ENCODE data around the gene ZNF76. TPM values are rescaled to one million over a fixed set of nuclear protein-coding genes. Genes with fewer than 3 reads are reported as not detected.

ZNF76 gene
- total RNA-seq, 1 donor from 2014 or later: 21.0 TPM

- DNase-seq (ENCODE audit: low read depth in 2 of 2): no peak
These were observed 6.0 kb downstream of the ZNF76 start for GRCh38 chr6:35265523-35265922.

DNA sequence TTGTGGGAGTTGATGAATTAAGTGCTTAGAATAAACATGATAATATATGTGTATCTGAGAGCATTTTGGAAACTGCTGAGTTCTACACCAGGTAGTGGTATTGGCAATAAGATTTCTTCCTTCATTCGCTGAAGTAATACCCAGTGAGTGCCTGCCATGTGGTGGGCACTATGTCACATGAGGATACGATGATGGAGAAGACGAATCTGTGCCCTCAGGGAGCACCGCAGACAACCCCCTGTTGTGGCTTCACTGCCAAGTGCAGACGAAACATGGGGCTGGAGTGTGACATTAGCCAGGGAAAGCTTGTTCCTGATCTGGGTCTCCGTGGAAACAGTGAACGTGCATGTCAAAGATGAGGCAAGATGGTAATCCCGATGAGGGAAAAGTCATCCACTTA, 7.9 kb downstream of the ZNF76 start:
- DNase-seq (ENCODE audit: low read depth in 2 of 2): no peak

DNA sequence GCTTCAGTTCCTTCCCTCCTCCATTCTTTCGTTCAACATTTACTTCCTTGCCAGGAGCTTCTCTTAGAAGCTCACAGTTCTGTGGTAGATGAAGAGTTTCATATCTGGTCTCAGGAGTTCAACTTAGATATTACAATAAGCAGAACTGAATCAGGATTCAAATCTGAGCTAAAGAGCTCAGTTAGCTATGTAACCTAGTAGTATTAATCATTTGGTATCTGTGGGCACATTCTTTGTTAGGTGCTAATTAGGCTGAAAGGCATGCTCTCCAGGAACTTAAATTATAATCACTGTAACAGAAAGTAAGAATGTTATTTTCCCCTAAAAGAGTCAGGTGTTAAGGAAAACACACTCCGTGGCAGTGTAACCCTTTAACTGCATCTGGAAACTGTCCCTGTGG, 8.4 kb downstream of the ZNF76 start:
- no peak for DNase-seq (ENCODE audit: low read depth in 2 of 2)

DNA sequence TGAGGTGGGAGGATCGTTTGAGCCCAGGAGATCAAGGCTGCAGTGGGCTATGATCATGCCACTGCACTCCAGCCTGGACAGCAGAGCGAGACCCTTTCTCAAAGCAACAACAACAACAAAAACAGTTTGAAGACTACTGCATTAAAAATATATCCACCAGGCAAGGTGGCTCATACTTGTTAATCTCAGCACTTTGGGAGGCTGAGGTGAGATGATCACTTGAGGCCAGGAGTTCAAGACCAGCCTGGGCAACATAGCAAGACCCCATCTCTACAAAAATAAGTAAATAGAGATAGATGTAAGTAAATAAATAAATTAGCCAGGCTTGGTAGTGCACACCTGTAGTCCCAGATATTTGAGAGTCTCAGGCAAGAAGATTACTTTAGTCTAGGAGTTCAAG, 12.5 kb downstream of the ZNF76 start:
- DNase-seq (ENCODE audit: low read depth in 2 of 2): no peak

GRCh38 chr6:35273822-35274559, 14.5 kb downstream of the ZNF76 start:
- DNase-seq (ENCODE audit: low read depth in 2 of 2): no peak

GRCh38 chr6:35275744-35276260, 16.3 kb downstream of the ZNF76 start:
- no peak for DNase-seq (ENCODE audit: low read depth in 2 of 2)

DNA sequence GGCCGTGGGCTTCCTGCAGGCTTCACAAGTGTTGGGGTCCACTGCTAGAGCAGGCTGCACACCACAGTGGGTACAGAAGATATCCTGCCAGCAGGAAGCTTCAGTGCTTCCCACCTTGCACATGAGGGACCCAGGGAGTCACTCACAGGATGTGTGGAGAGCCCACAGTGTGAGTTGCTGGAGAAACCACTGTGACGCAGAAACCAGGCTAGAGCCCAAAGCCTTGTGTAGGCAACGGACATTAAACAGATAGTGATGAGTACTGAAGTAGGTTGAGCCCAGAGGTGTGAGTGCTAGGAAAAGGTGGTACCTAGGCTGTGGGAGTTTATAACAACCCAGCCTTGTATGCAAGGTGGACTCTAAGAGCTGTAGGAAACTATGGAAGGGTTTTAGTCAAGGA, 19.2 kb downstream of the ZNF76 start:
- DNase-seq (ENCODE audit: low read depth in 2 of 2): no peak

DNA sequence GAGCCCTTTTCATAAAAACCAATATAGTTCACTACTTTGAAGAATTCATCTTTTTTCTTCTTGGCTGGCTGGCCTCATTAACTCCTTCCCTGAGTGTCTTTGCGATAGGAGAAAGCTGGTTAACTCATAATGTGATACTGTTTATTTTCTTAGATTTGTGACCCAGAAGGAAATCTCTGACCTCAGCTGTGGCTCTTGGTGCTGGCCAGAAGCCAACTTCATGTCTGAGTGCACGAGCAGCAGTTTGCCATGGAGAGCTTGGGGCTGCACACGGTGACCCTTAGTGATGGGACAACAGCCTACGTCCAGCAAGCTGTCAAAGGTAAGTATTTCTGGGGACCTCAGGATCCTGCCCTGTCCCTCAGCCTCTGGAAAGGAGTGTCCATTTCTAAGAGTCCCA, 21.4 kb downstream of the ZNF76 start:
- DNase-seq (ENCODE audit: low read depth in 2 of 2): peak in 1 of 2 donors; percentile 55

- DNase-seq (ENCODE audit: low read depth in 2 of 2): no peak
These were observed 22.9 kb downstream of the ZNF76 start for GRCh38 chr6:35282472-35282871.

- no peak for DNase-seq (ENCODE audit: low read depth in 2 of 2)
These were observed 23.8 kb downstream of the ZNF76 start for GRCh38 chr6:35283361-35283760.

DNA sequence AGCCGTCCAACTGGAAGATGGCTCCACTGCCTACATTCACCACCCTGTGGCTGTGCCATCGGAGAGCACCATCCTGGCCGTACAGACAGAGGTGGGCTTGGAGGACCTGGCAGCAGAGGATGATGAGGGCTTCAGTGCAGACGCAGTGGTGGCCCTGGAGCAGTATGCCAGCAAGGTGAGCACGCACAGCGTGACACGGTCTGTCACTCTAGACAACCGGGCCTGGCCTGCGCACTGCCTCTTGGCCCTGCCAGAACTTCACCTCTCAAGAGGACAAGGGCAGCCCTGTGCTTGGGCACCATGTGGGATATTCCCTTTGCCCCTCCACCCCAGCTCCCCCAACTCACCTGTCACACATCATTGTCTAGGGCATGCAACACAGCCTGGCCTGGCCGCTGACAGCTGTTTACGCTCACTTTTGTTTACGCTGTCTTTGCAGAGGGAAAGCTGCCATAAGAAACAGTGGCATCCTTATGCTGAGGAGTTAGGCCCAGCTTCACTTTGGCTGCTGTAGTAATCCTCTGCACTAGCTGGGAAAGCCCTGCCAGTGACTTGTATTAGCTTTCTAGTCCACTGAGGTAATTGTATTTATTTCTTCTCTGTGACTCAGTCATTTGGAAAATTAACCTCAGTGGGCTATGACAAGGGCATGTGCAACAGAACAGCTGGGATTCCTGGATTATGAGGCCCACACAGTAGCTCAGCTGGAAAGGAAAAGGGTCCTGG, 28.3 kb downstream of the ZNF76 start:
- no peak for DNase-seq (ENCODE audit: low read depth in 2 of 2)

DNA sequence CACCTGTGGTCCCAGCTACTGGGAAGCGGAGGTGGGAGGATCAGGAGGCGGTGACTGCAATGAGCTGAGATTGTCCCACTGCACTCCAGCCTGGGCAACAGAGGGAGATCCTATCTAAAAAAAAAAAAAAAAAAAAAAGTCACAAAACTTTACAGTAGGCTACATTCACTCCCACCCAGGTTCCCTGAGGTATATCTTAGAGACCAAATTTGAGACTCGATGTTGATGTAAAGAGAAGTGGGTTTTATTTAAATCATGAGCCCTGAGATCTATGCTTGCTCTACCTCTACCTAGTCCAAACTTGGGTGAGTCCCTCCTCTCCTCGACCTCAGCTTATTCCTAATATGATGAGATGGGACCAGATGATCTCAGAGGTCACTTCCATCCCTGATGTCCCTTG, 29.3 kb downstream of the ZNF76 start:
- DNase-seq (ENCODE audit: low read depth in 2 of 2): no peak

GRCh38 chr6:35291491-35291890, 32.0 kb downstream of the ZNF76 start:
- no peak for DNase-seq (ENCODE audit: low read depth in 2 of 2)

DNA sequence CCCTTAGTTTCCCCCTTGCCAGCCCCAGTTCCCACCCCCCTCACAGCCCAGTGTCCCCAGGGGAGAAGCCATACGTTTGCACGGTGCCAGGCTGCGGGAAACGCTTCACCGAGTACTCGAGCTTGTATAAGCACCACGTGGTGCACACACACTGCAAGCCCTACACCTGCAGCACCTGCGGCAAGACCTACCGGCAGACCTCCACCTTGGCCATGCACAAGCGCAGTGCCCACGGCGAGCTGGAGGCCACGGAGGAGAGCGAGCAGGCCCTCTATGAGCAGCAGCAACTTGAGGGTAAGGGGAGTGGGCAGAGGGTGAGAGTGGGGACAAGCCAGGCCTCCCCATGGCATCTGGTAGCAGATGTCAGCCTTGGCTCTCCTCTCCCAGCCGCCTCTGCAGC, 33.0 kb downstream of the ZNF76 start:
- DNase-seq (ENCODE audit: low read depth in 2 of 2): no peak

DNA sequence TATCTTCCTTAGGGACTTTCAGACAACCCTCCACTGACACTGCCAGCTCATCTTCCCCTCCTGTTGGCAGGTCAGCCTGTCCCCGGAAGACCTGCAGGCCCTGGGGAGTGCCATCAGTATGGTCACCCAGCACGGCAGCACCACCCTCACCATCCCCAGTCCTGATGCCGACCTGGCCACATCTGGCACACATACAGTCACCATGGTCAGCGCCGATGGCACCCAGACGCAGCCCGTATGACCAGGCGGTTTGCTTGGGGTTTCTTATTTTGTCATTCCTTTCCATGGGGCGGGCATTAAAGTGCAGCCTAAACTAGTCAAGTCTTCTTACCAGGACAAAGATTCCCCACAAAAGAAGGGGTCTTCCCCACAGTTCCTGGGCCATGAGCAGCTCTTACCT, 34.1 kb downstream of the ZNF76 start:
- no peak for DNase-seq (ENCODE audit: low read depth in 2 of 2)

DNA sequence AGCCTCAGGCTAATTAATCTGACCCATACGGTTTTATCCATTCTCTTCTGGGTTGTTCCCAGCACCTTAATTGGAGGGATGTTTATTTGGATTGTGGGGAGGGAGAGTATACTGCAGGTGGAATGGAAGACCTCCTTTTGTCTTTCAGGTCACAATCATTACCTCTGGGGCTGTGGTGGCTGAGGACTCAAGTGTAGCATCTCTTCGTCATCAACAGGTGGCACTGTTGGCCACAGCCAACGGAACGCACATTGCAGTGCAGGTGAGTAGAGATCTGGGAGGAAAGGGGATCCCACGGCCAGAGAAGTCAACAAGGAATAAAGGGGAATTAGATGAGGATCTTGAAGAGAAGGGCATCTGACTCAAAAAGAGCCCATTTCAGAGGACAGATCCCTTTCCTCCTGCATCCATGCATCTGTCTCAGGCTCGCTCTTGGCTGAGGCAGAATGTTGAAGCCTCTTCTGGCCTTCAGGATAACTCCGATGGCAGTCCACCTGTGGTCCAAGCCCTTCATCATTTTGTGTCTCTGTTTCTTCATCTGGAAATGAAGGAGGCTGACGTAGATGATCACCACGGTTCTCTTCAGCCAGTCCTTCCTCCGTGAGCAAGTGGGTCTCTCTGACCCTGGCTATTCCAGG, 34.9 kb downstream of the ZNF76 start:
- peak; percentile 51 to 70 for DNase-seq (ENCODE audit: low read depth in 2 of 2)

- DNase-seq (ENCODE audit: low read depth in 2 of 2): no peak
These were observed 35.5 kb downstream of the ZNF76 start for GRCh38 chr6:35295036-35295435.

- no peak for DNase-seq (ENCODE audit: low read depth in 2 of 2)
These were observed 36.2 kb downstream of the ZNF76 start for GRCh38 chr6:35295521-35296315.

GRCh38 chr6:35296931-35297600, 37.5 kb downstream of the ZNF76 start:
- no peak for DNase-seq (ENCODE audit: low read depth in 2 of 2)

- DNase-seq (ENCODE audit: low read depth in 2 of 2): peak; percentile 85 to 88
These were observed 38.3 kb downstream of the ZNF76 start, which contains the start of gene DEF6 for GRCh38 chr6:35297601-35298481. DEF6 (plus strand) TSS chr6:35297818; CDS start chr6:35297857, 39 bp downstream.

Data from lung microvascular endothelial cell (primary cell).